IMR-90 (cell line): ENCODE measurements around the gene TIMM21.

Experiments used
- BHLHE40 ChIP-seq: fragments of 150-350 bp; IDR thresholded peaks from 2 replicates; pipeline ENCODE4 v1.6.1; 2016; ENCODE audit warnings: mild to moderate bottlenecking, low read depth, low read length
- CEBPB ChIP-seq: IDR thresholded peaks from 2 replicates; pipeline ENCODE4 v1.6.1; 2012; ENCODE audit warnings: low read depth, low read length, improper control_type of control experiment
- CHD1 ChIP-seq: IDR thresholded peaks from 2 replicates; pipeline ENCODE4 v1.6.1; 2012; ENCODE audit warnings: low read depth, low read length, improper control_type of control experiment
- MAZ ChIP-seq: IDR thresholded peaks from 2 replicates; pipeline ENCODE4 v1.6.1; 2012; ENCODE audit warnings: low read depth, mild to moderate bottlenecking, low read length, improper control_type of control experiment, moderate library complexity, borderline replicate concordance
- POLR2A ChIP-seq: IDR thresholded peaks from 2 replicates; pipeline ENCODE4 v1.6.1; 2012; ENCODE audit warnings: mild to moderate bottlenecking, low read depth, low read length
- RAD21 ChIP-seq: IDR thresholded peaks from 2 replicates; pipeline ENCODE4 v1.6.1; 2012; ENCODE audit warnings: low read length, improper control_type of control experiment
- RCOR1 ChIP-seq: IDR thresholded peaks from 2 replicates; pipeline ENCODE4 v1.6.1; 2012; ENCODE audit warnings: mild to moderate bottlenecking, low read length, improper control_type of control experiment; ENCODE audit not compliant: insufficient replicate concordance
- SMC3 ChIP-seq: fragments of 150-350 bp; IDR thresholded peaks from 2 replicates; pipeline ENCODE4 v1.6.1; 2016; ENCODE audit warnings: low read depth, mild to moderate bottlenecking, antibody characterized with exemption, low read length, moderate library complexity
- TF ChIP-seq, protein P1 (sequence below): conservative IDR thresholded peaks from 2 replicates; pipeline ENCODE4 v1.5.1; 2012; ENCODE audit warnings: mild to moderate bottlenecking, low read depth, low read length, improper control_type of control experiment
- TF ChIP-seq, protein P2 (sequence below): fragments of 150-350 bp; IDR thresholded peaks from 2 replicates; pipeline ENCODE4 v1.6.1; 2016; ENCODE audit warnings: low read depth, mild to moderate bottlenecking, low read length, moderate library complexity, borderline replicate concordance
- TF ChIP-seq, protein P3 (sequence below): fragments of 150-350 bp; IDR thresholded peaks from 2 replicates; pipeline ENCODE4 v1.6.1; 2017; ENCODE audit warnings: mild to moderate bottlenecking, antibody characterized with exemption, low read length, low read depth

DNA sequence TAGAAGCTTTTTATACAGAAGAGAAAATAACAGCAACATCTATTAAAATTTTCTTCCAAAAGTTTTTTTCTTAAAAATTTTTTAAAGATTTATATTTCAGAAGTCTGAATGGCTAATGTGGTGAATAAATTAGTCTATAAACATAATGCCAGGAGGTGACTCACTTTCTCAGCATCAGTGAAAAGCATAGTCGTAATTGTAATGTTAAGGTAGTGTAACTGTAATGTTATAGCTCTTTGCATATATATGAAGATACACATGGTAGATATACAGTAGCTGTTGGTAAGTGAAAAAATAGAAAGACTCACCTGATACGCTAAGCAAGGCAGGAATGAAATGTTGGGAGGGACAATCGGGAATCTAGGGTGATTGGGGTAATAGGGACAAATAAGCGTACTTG lies 5.5 kb downstream of the TIMM21 start:
- TF ChIP-seq BHLHE40 (no peak), POLR2A (no peak), SMC3 (no peak), RAD21 (no peak), CEBPB (no peak), MAZ (no peak), RCOR1 (no peak), CHD1 (no peak)
- TF ChIP-seq, protein P1, sequence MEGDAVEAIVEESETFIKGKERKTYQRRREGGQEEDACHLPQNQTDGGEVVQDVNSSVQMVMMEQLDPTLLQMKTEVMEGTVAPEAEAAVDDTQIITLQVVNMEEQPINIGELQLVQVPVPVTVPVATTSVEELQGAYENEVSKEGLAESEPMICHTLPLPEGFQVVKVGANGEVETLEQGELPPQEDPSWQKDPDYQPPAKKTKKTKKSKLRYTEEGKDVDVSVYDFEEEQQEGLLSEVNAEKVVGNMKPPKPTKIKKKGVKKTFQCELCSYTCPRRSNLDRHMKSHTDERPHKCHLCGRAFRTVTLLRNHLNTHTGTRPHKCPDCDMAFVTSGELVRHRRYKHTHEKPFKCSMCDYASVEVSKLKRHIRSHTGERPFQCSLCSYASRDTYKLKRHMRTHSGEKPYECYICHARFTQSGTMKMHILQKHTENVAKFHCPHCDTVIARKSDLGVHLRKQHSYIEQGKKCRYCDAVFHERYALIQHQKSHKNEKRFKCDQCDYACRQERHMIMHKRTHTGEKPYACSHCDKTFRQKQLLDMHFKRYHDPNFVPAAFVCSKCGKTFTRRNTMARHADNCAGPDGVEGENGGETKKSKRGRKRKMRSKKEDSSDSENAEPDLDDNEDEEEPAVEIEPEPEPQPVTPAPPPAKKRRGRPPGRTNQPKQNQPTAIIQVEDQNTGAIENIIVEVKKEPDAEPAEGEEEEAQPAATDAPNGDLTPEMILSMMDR: no peak
- TF ChIP-seq, protein P2, sequence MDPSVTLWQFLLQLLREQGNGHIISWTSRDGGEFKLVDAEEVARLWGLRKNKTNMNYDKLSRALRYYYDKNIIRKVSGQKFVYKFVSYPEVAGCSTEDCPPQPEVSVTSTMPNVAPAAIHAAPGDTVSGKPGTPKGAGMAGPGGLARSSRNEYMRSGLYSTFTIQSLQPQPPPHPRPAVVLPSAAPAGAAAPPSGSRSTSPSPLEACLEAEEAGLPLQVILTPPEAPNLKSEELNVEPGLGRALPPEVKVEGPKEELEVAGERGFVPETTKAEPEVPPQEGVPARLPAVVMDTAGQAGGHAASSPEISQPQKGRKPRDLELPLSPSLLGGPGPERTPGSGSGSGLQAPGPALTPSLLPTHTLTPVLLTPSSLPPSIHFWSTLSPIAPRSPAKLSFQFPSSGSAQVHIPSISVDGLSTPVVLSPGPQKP: no peak
- TF ChIP-seq, protein P3, sequence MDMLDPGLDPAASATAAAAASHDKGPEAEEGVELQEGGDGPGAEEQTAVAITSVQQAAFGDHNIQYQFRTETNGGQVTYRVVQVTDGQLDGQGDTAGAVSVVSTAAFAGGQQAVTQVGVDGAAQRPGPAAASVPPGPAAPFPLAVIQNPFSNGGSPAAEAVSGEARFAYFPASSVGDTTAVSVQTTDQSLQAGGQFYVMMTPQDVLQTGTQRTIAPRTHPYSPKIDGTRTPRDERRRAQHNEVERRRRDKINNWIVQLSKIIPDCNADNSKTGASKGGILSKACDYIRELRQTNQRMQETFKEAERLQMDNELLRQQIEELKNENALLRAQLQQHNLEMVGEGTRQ: no peak
